ENCODE measurements around the gene DIABLO. TPM values are rescaled to one million over a fixed set of nuclear protein-coding genes. Genes with fewer than 3 reads are reported as not detected.

Gene DIABLO
- total RNA-seq, 1 experiment from 2014 or later = 116 TPM

Other genes starting within 250 kb of the DIABLO start
- gene BCL7A, start 204.2 kb downstream of the DIABLO start, total RNA-seq (2014; rRNA removed; shearing (Covaris generic)) = 1.5 and 1.8 TPM in 2 replicates
- gene MLXIP, start 147.3 kb downstream of the DIABLO start, total RNA-seq (2014; rRNA removed; shearing (Covaris generic)) = 4.3 and 5.0 TPM in 2 replicates
- not detected in 2 replicates for gene IL31, start 51.8 kb downstream of the DIABLO start, total RNA-seq (2014; rRNA removed; shearing (Covaris generic))
- gene LRRC43, start 42.9 kb downstream of the DIABLO start, total RNA-seq (2014; rRNA removed; shearing (Covaris generic)) = not detected in 2 replicates
- 0.29 TPM in 1 of 2 replicates, not detected in the other for gene B3GNT4, start 22.3 kb downstream of the DIABLO start, total RNA-seq (2014; rRNA removed; shearing (Covaris generic))
- gene VPS33A, start 40.4 kb upstream of the DIABLO start, total RNA-seq (2014; rRNA removed; shearing (Covaris generic)) = 15.6 and 16.8 TPM in 2 replicates
- 16.9 and 22.4 TPM in 2 replicates for gene CLIP1, start 196.6 kb upstream of the DIABLO start, total RNA-seq (2014; rRNA removed; shearing (Covaris generic))